Stimulated activated CD8-positive, alpha-beta memory T cell treated with anti-CD3 and anti-CD28 coated beads, Interleukin-4, amount 100 ng/mL, for 4 hours (primary cell): ENCODE measurements around the gene FBXO38.

Experiments
- DNase-seq, 2 donors: peaks; one replicate each; pipeline ENCODE4 v3.0.0-alpha.2; 2020; ENCODE audit warnings: low read depth in 2 of 2, low spot score in 1 of 2

Gene FBXO38

GRCh38 chr5:148471379-148471778 is 87.6 kb downstream of the FBXO38 start:
- DNase-seq, result no peak

- no peak for DNase-seq
These were observed 90.3 kb downstream of the FBXO38 start for GRCh38 chr5:148474025-148474511.

GRCh38 chr5:148476302-148476701 is 92.5 kb downstream of the FBXO38 start:
- DNase-seq, result no peak

GRCh38 chr5:148477429-148477828 is 93.7 kb downstream of the FBXO38 start:
- DNase-seq, result no peak

- DNase-seq, result no peak
These were observed 98.4 kb downstream of the FBXO38 start for GRCh38 chr5:148482196-148482595.

GRCh38 chr5:148482697-148483462 is 99.1 kb downstream of the FBXO38 start:
- peak; percentile 6 to 18 for DNase-seq

- no peak for DNase-seq
These were observed 100.0 kb downstream of the FBXO38 start for GRCh38 chr5:148483750-148484149.

- no peak for DNase-seq
These were observed 100.9 kb downstream of the FBXO38 start for GRCh38 chr5:148484651-148485050.

- no peak for DNase-seq
These were observed 102.7 kb downstream of the FBXO38 start for GRCh38 chr5:148486456-148486855.

- no peak for DNase-seq
These were observed 105.0 kb downstream of the FBXO38 start for GRCh38 chr5:148488757-148489156.

GRCh38 chr5:148491015-148491792 is 107.4 kb downstream of the FBXO38 start:
- no peak for DNase-seq

GRCh38 chr5:148491793-148492184 is 108.0 kb downstream of the FBXO38 start:
- DNase-seq, result no peak

GRCh38 chr5:148492351-148492750 is 108.6 kb downstream of the FBXO38 start:
- DNase-seq, result no peak
